GM21723 (cell line): ENCODE results near the gene ZNF12.
"Not testable (repeated sequence)": the region's sequence is repeated elsewhere in the genome, so short reads cannot be mapped to it uniquely, and the experiment has no call there.

Experiments
- ATAC-seq: cut with Tn5 transposase; IDR thresholded peaks from one replicate; pipeline ENCODE4 v1.9.1; 2021; ENCODE audit warnings: mild to moderate bottlenecking, moderate library complexity; ENCODE audit not compliant: unreplicated experiment

Gene ZNF12

DNA sequence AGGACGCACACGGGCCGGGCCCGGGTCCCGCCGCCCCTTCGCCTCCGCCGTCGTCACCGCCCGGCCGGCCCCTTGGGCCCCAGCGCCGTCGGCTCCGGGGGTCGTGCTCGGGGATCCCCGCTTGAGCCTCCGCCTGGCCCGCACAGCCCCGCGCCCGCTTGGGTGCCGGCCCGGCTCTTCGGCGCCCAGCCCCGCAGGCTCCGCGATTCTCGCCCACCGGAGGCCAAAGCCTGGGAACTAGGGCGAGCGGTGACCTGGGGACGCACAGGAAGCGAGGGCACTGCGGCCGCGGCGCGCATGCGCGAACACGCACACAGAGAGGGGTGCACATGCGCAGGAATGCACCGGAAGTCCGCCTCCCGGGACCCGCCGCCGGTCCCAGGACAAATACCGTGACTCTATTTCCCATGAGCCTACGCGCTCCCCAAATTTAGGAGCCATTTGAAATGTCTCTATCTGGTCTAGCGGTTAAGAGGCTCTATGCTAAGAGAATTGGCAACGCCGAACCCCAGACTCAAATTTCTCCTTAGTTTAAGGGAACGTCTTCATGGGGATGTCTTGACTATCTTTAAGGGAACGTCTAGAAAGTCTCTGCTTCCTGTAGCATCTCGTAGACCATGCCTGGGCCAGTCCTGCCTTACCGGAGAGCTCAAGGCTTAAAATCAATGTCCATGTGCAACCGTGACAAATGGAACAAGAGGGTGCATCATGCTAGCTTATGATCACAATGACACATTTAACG is at the start of gene ZNF12:
ZNF12 (minus strand) TSS at position 282 of the 742 bp plus-strand sequence. CDS start 1,774 bp downstream, outside the sequence.
- ATAC-seq: peak; percentile 91

DNA sequence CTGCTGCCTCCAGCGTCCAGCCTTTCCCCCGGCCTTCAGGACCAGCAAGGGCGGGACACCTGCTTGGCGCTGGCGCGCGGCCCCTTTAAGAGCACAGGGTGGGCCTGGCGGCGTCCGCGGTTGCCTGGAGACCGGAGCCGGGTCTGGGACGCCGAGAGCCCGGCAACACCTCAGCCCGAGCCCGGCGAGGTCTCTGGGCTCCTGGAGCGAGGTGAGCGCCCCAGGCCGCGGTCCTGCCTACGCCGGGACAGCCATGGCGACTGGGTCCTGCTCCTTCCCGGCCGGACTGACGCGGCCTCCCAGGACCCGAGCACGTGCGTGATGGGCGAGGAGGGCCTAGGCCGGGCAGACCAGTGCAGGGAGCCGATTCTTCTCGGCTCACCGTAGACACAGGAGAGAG is 47.2 kb upstream of the ZNF12 start, which contains the start of gene RSPH10B2:
RSPH10B2 (plus strand) TSS at position 140 of the 400 bp plus-strand sequence. CDS start 3,575 bp downstream, outside the sequence.
- not testable (repeated sequence) for ATAC-seq

DNA sequence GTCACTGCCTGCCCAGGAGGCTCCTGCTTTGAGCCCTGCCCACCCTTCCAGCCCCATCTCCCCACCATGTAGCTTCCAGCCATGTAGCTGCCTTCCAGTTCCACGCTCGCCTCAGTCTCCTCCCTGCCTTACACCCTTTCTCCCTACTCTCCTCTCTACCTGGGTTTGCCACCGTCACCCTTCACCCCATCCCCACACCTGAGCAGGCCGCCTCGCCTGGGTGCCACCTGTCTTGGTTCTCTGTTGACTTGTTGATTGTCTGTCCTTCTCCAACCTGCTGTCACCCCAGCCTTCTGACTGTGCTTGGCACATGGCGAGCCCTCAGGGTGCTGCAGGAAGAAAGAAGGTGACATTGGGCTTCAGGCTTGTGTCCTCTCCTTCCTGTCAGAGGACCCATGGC is 43.4 kb upstream of the ZNF12 start:
- not testable (repeated sequence) for ATAC-seq

DNA sequence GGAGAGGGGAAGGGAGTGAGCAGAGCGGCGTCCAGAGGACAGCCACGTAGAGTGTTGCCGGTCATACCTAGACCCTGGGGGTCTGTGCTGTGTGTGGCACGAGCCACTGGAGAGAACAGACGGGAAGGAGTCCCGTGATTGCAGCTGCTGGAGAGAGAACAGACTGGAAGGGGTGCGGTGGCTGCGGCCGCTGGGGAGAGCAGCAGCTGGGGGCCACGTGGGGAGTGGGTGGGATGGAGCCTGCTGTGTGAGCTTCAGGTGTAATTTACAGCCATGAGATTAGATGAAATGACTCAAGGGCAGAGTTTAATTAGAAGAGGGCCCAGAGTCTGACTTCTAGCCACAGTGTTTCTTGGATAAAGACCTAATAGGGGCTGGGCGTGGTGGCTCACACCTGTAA is 42.6 kb upstream of the ZNF12 start:
- ATAC-seq: not testable (repeated sequence)

DNA sequence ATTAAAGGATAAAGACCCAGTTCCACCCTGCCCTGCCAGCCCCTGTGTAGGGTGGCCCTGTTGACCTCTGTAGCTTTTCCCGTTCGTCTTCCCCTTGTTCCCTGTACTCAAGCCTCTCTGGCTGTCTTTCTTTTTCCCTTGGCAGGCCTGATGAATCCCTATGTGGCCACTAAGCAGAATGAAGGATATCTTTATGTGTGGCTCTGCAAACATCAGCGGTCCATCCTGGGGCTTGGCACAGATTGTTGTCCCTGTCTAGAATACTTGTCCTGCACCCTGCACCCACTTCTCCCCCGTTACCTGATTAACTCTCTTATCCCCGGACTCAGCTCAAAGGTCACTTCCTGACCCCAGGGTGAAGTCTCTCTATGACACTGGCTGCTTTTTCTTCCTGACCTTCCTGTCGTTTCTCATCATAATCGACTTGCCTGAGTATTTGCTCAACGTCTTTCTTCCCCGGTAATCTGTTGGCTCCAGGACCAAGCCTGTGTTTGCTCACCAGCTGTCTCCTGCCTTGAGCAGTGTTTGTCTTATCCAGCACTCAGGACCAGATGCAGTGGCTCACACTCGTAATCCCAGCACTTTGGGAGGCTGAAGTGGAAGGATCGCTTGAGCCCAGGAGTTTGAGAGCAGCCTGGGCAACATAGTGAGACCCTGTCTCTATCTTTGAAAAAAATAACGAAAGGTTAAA is 37.8 kb upstream of the ZNF12 start:
- not testable (repeated sequence) for ATAC-seq

DNA sequence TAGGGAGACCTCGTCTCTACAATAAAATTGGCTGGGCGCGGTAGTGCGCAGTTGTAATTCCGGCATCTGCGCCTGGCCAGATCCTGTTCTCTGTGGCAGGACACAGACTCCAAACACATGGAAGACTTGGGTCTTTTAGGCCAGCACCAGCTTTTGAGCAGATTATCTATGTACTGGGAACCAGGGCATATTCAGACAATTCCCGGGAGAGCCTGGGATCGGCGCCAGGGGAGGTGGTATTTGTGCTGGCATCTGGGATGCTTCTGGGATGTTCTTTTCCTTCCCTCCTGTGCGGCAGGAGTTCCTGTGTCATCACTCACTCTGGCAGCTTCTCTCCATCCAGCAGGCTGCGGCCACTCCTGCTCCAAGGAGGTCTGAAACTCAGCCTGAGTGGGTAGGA is 31.7 kb upstream of the ZNF12 start:
- not testable (repeated sequence) for ATAC-seq

DNA sequence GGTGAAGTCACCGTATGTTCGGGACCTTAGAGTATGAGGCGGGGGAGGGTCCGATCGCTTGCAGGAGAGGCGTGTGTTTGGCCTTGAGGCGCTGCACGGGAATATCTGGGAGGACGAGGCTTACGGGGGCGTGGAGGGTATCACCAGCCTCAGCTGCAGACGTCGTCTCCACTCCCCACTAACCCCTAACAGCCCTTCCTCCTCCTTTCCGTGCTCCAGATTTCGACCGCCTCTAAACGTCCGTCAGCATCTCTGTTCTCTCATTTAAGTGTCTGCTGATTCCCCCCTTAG is 23.5 kb upstream of the ZNF12 start:
- no peak for ATAC-seq

DNA sequence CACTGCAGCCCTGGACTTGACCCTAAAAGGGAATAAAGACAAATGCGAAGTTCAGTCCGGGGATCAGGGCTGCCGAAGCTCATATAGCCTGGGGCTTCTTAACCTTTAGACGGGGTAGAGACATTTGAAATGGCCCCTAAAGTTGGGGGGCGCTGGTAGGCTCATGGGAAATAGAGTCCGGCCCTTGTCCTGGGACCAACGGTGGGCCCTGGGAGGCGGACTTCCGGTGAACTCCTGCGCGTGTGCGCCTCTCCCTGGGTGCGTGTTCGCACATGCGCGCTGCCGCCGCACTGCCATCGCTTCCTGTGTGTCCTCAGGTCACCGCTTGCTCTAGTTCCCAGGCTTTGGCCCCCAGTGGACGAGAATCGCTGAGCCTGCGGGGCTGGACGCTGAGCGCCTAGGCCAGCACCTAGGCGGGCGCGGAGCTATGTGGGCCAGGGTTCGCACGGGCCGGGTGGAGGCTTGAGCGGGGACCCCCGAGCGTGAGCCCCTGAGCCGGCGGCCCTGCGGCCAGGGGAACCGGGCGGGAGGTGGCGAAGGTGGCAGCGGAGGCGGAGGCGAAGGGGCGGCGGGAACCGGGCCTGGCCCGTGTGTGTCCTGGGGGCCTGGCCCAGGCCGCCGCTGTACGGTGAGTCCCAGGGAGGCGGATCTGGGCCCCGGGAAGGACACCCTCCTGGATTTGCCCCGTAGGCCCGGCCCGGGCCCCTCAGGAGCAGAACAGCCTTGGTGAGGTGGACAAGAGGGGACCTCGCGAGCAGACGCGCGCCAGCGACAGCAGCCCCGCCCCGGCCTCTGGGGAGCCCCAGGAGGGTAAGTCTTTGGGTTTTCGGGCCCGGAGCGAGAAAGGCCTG is 23.0 kb upstream of the ZNF12 start:
- peak; percentile 90 for ATAC-seq

DNA sequence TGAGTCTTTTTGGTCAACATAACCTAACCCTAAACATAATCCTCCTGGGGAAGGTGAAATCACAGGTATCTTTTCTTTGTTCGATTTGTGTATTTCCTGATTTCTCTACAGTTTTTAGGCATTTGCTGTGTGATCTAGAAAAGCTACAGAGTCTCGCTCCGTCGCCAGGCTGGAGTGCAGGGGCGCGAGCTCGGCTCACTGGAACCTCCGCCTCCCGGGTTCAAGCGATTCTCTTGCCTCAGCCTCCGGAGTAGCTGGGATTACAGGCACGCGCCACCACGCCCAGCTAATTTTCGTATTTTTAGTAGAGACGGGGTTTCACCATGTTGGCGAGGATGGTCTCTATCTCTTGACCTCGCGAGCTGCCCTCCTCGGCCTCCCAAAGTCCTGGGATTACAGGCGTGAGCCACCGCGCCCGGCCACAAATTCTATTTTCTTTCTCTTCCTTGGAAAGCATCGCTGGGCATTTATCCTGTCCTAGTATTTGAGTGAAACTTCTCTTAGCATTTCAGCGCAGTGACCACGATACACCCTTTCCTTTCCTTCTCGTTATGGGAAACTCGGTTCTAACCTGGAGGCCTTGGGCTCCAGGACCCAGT is 22.2 kb upstream of the ZNF12 start:
- ATAC-seq: not testable (repeated sequence)

DNA sequence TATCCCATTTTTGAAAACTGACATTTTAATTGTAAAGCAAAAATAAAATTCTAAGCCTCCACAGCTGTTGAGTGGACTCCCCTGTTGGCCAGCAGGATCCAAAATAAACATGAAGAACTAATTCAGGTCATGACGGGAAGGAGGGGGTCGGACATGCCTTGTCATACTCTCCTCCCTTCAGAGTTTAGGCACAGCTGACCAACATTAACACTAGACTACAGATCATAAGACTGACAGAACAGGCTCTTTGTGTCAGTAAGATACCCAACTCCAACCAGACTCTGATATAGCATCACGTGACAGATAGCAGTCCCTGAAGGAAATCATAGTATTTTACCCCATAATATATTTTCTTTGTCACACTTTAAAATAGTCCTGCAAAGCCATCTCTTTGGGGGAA is 20.9 kb upstream of the ZNF12 start:
- no peak for ATAC-seq

DNA sequence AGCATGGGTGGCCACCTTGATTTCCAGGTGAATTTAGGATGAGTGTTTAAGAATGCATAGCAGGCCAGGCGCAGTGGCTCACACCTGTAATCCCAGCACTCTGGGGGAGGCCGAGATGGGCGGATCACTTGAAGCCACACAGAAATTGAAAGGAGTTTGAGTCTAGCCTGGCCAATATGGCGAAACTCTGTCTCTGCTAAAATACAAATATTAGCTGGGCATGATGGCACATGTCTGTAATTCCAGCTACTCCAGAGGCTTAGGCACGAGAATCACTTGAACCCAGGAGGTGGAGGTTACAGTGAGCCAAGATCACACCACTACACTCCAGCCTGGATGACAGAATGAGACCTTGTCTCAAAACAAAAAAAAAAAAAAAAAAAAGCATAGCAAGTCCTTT is 19.6 kb upstream of the ZNF12 start:
- ATAC-seq: not testable (repeated sequence)

DNA sequence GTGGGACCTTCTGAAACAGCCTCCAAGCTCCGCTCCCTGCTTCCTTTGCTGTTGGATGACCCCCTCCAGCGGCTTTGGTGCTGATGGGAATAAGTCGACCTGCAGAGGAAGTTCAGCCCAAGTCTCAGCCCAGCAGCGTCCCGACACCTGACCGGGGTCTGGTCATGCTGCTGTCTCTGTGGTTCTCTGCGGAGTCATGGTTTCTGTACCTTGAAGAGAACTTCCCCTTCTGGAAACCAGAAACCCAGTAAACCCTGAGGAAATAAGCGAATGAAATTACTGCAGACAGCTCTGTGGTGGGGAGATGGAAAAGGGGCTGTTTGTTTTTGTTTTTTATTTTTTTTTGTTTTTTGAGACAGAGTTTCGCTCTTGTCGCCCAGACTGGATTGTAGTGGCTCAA is 18.3 kb upstream of the ZNF12 start:
- ATAC-seq: peak; percentile 71

DNA sequence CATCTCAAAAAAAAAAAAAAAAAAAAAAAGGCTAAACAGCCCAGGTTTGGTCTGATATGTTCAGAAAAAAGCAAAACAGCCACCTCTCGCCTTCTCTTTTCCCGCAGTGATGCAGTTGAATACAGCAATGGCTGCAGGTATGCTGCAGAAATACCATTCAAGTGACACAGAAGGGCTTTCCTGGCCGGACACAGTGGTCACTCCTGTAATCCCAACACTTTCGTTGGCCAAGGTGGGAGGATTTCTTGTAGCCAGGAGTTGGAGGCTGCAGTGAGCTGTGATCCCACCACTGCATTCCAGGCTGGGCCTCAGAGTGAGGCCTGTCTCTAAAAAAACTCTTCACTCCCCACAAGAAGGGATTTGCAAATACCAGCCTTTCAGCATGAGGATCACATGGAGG is 17.6 kb upstream of the ZNF12 start:
- not testable (repeated sequence) for ATAC-seq

DNA sequence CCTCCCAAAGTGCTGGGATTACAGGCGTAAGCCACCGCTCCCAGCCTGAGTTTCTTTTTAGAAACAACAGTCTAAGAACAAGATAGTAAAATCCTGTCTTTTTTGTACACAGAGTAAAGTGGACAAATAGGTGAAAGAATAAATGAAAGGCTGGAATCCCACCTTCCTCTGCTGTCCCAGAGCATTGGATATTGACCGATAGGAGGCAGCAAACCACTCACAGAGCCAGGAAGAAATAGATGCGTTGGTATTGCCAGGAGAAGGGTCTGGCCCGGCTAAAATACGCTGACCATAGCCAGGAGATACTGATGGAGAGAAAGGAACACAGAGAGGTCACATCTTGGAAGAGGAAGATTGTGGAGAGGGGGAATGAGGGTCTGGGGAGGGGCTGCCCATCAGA is 11.4 kb upstream of the ZNF12 start:
- ATAC-seq: no peak

DNA sequence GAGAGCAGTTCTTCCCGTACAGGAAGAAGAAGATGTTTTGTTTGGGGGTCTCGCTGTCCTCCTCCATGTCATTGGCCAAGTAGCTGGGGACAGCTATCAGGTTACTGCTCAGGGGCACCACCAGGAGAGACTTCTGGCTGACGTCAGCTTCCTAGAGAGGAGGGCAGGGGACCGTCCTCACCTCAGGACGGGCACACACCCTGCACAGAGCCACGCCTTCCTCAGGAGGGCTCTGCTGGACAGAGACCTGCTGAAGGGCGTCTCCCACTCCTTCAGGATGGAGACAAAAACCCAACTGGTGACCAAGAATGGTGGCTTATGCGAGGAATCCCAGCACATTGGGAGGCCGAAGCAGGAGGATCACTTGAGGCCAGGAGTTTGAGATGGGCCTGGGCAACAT is 9.2 kb upstream of the ZNF12 start:
- ATAC-seq: not testable (repeated sequence)

DNA sequence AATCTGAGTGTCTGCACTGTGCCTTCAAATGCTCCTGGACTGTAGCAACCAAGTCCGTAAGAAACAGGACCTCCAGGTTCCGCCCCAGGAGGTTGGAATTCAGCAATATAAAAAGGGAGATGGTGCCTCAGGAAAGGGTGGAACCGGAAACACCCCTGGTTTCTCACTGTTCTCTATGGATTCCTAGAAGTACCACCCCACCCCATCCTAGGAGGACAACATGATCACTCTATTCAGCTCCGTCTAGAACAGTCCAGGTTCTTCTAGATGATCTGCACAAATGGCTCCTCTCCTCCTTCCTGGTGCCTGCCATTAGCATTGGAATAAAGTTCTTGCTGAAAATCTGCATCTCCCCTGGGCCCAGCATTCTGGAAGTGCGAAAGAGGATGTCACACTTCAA is 7.6 kb upstream of the ZNF12 start:
- ATAC-seq: no peak

DNA sequence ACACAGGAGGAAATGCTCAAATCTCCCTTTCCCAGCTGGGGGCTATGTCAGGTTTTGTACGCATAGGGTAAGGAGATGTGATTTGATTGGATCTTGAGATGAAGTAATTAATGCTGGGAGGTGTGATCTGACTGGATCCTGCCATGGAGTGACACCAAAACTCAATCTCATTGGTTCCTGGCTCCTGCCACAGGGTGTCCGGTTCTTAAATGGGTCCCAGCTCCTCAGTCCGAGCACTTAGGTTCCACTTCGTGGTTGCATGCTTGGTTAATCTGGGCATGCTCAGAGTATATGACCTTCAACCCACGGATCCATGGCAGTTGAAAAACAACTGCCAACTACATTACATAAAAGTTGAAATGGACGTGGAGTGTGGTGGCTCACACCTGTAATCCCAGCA is 3.1 kb upstream of the ZNF12 start:
- no peak for ATAC-seq

DNA sequence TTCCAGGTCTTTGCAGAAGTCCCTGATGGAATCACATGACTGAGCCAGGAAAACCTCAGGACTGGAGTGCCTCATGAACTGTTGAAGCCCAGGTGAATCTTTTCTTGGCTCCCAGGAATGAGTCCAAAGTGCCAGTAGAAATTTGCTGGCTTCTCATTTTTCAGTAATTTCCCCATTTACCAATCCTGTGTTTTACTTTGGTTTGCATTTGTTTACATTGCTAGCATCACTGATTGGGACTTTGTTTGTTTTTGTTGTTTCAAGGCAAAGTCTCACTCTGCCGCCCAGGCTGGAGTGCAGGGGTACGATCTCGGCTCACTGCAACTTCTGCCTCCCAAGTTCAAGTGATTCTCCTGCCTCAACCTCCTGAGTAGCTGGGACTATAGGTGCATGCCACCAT is 1.6 kb upstream of the ZNF12 start:
- ATAC-seq: no peak

DNA sequence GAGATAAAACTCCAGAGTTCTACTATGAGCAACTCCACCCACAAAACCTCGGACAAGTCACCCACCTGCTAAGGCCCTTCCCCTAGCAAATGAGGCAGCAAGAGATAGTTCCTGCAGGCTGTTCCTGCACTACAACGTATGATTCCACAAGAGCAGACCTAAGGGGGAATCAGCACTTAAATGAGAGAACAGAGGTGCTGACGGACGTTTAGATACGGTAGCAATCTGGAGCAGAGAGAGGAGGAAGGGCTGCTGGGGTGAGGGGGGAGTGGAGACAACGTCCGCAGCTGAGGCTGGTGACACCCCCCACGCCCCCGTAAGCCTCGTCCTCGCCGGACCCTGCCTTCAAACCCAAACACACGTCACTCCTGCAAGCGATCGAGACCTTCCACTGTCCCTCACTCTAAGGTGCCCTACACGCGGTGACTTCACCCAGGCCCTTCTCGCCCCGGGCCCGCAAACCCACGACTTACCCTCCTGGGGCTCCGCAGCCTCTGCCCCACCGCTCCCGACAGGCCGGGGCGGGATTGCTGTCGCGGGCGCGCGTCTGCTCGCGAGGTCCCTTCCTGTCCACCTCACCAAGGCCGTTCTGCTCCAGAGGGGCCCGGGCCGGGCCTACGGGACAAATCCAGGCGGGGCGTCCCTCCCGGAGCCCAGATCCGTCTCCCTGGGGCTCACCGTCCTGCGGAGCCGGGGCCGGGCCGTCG is 635 bp downstream of the ZNF12 start:
- peak; percentile 44 for ATAC-seq

DNA sequence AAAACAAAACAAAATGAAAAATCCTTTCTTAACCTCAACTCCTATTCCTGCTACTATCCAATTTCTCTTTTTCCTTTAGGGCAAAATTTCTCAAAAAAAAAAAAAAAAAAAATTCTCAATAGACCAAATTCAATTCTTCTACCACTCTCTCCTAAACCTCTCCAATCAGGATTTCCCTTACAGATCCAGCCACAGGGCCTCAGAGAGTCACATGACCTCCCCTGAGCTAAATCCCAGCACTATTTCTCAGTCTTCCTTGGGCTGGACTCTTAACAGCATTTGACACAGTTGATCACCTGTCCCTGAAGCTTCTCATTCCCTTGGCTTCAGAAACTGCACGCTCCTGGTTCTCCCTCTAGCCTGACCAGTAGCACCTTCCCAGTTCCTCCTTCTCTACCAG is 4.9 kb downstream of the ZNF12 start:
- ATAC-seq: no peak

DNA sequence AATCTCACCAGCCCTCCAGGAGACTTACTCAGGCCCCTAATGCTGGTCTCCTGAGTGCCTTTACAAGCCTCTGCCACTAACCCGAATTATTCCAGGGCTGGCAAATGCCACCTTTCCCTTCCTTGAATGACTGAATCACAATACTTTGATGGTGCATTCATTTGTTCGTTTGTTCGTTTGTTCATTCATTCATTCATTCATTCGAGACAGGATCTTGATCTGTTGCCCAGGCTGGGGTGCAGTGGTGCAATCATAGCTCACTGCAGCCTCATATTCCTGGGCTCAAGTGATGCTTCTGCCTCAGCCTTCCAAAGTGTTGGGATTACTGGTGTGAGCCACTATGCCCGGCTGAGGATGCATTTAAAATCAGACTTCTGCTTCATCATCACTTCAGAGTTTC is 6.0 kb downstream of the ZNF12 start:
- ATAC-seq: no peak
